COLO668 (cell line): Measurements from ENCODE around the gene TEP1.

Source experiments
- DNase-seq: peaks from one replicate; lab custom pipeline; 2025; ENCODE audit not compliant: unreplicated experiment; lab: John Stamatoyannopoulos, UW

The TEP1 gene

DNA sequence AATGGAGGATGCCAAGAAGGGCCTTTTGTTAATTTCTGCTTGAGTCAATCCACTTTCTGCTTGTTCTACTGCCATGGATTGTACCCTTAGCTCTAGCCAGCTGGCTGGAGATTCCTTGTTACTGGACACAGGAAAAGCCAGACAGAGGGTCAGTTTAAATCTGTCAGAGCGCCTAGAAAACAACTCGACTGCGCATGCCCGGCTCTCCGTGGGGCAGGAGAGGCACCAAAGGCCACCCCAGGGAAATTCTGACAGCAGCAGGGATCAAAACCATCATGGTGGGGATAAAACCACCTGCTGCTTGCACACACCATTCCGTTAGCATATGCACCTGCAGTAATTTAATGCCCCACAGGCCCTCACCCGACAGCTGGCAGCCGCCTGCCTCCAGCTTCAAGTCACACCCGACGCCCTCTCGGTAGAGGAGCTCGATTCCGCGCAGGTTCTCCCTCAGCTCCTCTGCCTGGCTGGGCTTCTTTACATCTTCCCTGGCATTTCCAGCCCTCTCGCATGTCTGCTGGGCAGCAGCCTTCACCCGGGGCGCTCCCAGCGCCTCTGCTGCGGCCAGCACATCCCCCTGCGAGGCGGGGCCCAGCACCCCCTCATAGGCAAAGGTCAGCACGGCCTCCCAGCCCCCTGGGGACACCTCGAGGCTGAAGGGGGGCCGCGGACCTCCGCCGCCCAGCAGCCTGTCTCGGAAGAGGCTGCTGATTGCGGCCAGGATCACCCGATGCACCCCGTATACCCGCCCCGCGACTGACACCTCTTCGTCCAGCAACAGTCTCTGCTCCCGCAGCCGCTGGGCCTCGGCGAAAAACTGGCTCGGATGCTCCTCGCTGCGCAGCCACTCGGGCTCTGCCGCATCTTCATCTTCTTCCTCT, 21.6 kb upstream of the TEP1 start:
- DNase-seq, result peak; percentile 42

DNA sequence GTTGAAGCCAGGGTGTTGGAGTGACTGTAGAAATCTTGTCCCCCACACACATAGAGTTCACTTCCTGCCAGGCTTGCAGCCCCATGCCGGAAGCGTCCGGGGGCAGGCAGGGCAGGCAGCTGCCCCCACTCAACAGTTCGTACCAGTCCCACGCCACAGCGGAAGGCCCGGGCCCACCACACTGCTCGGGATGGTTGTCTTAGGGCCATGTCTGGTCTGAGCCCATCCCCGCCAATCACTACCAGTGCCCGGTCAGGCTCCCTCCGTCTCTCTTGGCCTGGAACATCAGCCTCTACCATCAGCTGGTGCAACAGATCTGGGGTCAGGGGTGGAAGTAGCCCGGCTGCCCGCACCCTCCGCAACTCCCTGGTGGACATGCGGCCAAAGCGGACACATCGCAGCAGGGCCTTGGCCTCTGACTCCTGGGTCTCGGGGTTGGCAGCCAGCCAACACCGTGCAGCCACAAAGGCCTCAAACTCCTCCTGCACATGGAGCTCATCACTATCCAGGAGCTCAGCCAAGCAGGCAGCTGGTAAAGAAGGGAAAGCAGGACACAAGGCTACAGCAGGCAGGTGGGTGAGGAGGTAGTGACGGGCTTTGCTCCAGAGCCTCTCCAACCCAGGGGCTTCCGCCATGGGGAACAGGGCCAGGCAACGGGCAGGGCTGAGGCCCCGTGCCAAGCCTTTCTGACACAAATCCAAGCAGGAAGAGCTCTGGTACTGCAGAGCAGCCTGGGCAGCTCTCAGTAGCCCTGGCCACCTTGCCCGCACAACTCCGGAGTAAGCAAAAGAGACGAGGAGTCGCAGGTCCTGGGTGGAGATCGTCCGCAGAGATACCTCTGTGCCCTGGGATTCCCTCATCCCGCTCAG, 16.7 kb upstream of the TEP1 start:
- DNase-seq, result no peak

DNA sequence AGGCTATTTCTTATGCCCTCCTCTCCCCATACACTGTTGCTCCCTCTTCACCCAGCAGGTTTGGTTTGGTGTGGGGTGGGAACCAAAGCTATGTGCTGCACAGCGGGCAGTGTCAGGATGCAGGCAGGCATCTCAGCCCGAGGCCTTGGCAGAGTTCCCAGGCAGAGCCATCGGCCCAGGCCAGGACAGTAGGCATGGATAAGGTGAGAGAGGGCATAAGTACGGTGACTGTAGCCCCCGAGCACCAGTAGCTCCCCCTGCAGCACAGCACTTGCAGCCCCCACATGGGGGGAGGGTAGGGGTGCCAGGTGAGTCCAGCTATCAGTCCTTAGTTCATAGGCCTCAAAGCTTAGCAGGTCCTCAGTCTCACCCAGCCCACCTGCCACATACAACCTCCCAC, 15.5 kb upstream of the TEP1 start:
- no peak for DNase-seq

DNA sequence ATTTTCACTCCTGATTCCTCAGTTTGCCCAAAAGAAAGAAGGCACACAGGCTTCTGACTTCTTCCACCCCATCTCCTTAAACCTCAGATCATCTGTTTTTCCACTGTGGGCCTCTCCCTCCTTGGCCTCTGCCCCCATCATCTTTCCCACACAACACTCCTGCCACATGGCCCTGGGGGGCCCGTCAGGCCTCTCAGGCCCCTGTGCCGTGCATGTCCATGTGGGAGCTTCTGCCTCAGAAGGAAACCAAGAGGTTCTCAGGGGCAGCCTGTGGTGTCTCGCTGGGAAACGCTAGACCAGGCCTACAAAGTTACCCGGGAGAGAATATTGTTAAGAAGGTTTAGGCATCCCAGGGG, 14.7 kb upstream of the TEP1 start:
- no peak for DNase-seq

GRCh38 chr14:20427231-20428009, 14.1 kb upstream of the TEP1 start:
- no peak for DNase-seq

GRCh38 chr14:20424851-20425250, 11.6 kb upstream of the TEP1 start:
- DNase-seq, result no peak

DNA sequence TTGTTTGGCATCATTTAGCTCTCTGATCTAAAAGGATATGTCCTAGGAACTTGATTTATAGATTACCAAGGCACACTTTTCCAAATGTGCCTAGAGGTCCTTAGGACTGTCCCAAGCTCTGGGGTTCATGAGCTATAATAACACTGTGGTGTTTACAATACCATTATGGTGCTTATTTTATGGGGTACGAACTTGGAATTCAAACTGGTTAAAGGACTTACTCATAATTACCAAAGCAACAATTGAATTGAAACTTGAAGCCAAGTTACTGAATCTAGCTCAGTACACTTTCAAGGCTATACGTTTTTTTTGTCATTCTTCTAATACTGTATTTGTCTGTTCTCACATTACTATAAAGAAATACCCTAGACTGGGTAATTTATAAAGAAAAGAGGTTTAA, 9.6 kb upstream of the TEP1 start:
- no peak for DNase-seq

GRCh38 chr14:20421267-20421666, 8.0 kb upstream of the TEP1 start:
- DNase-seq, result no peak

DNA sequence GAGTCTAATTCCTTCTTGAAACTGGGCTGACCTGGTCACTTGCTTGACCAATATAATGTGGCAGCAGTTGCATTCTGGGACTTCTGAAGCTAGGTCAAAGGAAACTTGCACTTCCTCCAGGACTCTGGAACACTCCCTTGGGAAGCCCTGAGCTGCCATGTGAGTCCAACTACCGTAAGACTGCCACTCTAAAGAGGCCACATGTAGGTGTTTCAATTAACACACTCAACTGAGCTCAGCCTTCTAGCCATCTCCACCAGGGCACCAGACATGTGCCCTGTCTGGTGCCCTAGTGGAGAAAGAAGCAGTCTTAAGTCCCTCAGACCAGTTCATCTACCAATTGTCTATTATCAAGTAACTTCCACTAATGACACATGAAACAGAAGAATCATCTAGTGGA, 6.1 kb upstream of the TEP1 start:
- no peak for DNase-seq

GRCh38 chr14:20418501-20418909, 5.2 kb upstream of the TEP1 start:
- no peak for DNase-seq

DNA sequence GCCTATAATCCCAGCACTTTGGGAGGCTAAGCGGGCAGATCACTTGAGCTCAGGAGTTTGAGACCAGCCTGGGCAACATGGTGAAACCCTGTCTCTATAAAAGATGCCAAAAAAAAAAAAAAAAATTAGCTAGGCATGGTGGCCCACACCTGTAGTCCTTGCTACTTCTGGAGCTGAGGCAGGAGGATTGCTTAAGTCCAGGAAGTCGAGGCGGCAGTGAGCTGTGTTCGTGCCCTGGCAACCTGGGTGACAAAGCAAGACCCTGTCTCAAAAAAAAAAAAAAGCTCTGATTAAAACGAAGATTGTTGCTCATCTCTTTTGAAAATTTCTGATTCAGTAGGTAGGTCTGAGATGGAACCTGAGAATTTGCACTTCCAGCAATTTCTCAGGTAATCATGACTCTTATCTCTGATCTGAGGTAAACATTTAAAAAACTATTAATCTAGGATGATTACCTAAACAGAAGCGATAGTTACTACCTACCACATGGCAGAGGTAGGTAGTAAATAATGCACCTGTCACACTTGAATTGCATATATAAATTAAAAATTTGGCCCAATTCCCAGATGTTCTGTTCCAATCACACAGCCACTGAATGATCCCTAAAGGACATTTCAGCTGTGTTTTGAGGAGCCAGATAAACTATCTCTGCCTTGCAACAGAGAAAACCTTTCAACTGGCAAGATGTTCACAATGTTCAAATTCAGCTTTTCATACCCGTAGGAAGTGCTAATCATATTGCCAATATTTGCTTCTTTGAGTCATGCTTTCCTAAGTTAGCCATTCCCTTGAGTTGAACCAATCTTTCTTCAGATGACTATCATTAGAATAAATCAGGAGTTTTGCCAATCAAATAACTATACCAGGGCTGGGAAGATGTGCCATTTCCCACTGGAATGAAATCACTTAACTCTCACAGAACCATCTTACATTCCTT, 4.2 kb upstream of the TEP1 start:
- DNase-seq, result no peak

DNA sequence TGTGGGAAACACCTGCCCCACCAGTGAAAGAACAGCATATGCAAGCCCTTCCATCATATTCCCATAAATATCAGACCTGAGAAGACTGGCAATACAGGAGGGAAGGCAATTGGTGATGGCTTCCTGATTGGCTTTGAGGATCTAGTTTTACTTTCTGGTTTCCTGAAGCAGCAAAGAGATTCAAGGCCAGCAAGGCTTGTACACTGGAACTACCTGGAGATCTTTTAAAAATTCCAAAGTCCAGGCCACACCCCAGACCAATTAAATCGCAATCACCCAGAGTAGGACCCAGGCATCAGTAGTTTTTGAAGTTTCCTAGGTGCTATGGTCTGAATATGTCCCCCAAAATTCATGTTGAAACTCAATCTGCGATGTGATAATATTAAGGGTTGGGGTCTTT, 2.9 kb upstream of the TEP1 start:
- no peak for DNase-seq

GRCh38 chr14:20415782-20416206, 2.5 kb upstream of the TEP1 start:
- DNase-seq, result no peak

- no peak for DNase-seq
Measured at GRCh38 chr14:20413744-20414082, 412 bp upstream of the TEP1 start.

DNA sequence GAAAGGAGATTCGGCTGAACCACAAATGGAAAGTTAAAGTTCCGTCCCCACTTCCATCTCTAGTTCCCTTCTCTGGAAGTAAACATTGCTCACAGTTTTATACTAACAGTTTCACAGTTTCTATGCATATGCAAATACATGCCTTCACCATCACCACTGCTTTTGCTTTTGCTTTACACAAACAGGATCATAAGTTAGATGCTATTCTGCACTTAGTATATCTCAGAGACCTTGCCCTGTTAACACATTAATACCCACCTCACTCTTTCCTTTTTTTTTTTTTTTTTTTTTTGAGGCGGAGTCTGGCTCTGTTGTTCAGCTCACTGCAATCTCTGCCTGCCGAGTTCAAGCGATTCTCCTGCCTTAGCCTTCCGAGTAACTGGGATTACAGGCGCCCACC, 890 bp downstream of the TEP1 start:
- no peak for DNase-seq

- no peak for DNase-seq
Measured at GRCh38 chr14:20409226-20409625, 4.1 kb downstream of the TEP1 start.

DNA sequence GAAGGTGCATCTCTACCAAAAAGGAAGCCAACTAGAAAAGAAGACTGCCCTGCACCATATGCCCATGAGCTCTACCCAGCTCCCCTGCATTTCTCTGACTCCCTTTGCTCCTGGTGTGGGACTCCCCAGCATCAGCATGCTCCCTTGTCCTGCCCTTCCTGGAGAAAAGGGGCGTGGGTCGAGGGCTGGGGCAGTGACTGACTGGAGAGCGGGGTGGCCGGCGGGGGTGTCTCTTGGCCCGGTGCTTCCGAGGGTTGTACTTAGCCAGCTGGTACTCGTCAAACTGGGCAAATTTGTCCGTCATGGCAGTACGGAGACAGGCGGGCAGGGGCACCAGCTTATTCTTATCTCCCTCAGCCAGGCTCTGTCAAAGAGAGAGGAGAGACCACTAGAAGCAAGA, 9.8 kb downstream of the TEP1 start:
- DNase-seq, result no peak

- DNase-seq, result no peak
Measured at GRCh38 chr14:20400965-20401593, 12.2 kb downstream of the TEP1 start.

GRCh38 chr14:20400589-20400964, 12.7 kb downstream of the TEP1 start:
- no peak for DNase-seq

DNA sequence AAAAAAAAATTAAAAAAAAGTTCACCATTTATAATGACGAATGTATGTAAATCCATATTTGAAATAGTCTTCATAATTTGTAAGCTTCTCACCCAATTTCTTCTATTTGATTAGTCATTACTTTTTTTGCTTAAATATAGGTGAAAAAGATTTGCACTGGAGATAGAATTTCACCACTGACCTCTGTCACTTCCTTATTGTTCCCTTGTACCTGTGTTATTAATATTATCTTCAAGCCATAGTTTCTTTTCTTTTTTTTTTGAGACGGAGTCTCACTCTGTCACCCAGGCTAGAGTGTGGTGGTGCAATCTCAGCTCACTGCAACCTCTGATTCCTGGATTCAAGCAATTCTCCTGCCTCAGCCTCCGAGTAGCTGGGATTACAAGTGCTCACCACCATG, 15.8 kb downstream of the TEP1 start:
- DNase-seq, result no peak
